MM.1S (cell line): ENCODE results near the gene SHKBP1.

Experiments used
- DNase-seq: peaks from one replicate; pipeline ENCODE4 v3.0.0-alpha.2; 2015
- H2AFZ ChIP-seq: fragments of 300-600 bp; sonication (generic); 2 replicates; pipeline ENCODE4 v1.6.0; 2016; ENCODE audit warnings: antibody characterized with exemption, low read length
- H3F3A ChIP-seq: fragments of 300-600 bp; sonication (generic); 2 replicates; pipeline ENCODE4 v1.6.1; 2016; ENCODE audit warnings: mild to moderate bottlenecking, antibody characterized with exemption, low read length, moderate library complexity, mixed read lengths; ENCODE audit not compliant: insufficient read depth
- H3K27ac ChIP-seq: fragments of 300-600 bp; sonication (generic); 2 replicates; pipeline ENCODE4 v1.5.1; 2016; ENCODE audit warnings: mild to moderate bottlenecking, low read length
- H3K27me3 ChIP-seq: fragments of 300-600 bp; sonication (generic); replicated peaks from 2 replicates; pipeline ENCODE4 v1.6.0; 2016; ENCODE audit warnings: low read length; ENCODE audit not compliant: insufficient read depth
- H3K36me3 ChIP-seq: fragments of 300-600 bp; sonication (generic); replicated peaks from 2 replicates; pipeline ENCODE4 v1.6.1; 2016; ENCODE audit warnings: mild to moderate bottlenecking, low read length, mixed read lengths; ENCODE audit not compliant: insufficient read depth
- H3K4me1 ChIP-seq: fragments of 300-600 bp; sonication (generic); 2 replicates; pipeline ENCODE4 v1.6.1; 2016; ENCODE audit warnings: low read length, mixed read lengths
- H3K4me2 ChIP-seq: fragments of 300-600 bp; sonication (generic); 2 replicates; pipeline ENCODE4 v1.6.0; 2016; ENCODE audit warnings: low read depth, low read length
- H3K4me3 ChIP-seq: fragments of 300-600 bp; sonication (generic); 2 replicates; pipeline ENCODE4 v1.5.1; 2016; ENCODE audit warnings: low read length, mixed read lengths
- H3K79me2 ChIP-seq: fragments of 300-600 bp; sonication (generic); 2 replicates; pipeline ENCODE4 v1.6.1; 2016; ENCODE audit warnings: mixed run types, low read length, mixed read lengths
- H3K9ac ChIP-seq: fragments of 300-600 bp; sonication (generic); 2 replicates; pipeline ENCODE4 v1.6.1; 2016; ENCODE audit warnings: low read length, mixed read lengths
- H3K9me2 ChIP-seq: fragments of 300-600 bp; sonication (generic); replicated peaks from 2 replicates; pipeline ENCODE4 v1.6.1; 2016; ENCODE audit warnings: mild to moderate bottlenecking, low read length, mixed read lengths; ENCODE audit not compliant: insufficient read depth
- H3K9me3 ChIP-seq: fragments of 300-600 bp; sonication (generic); replicated peaks from 2 replicates; pipeline ENCODE4 v1.6.1; 2016; ENCODE audit warnings: mild to moderate bottlenecking, low read length, mixed read lengths; ENCODE audit not compliant: insufficient read depth
- H4K20me1 ChIP-seq: fragments of 300-600 bp; sonication (generic); 2 replicates; pipeline ENCODE4 v1.6.1; 2016; ENCODE audit warnings: mild to moderate bottlenecking, low read length, moderate library complexity, mixed read lengths; ENCODE audit not compliant: insufficient read depth
- CTCF ChIP-seq: fragments of 300-600 bp; sonication (generic); IDR thresholded peaks from 2 replicates; pipeline ENCODE4 v1.5.1; 2016; ENCODE audit warnings: antibody characterized with exemption, low read length, mixed read lengths
- EZH2 ChIP-seq: fragments of 300-600 bp; sonication (generic); optimal IDR thresholded peaks from 2 replicates; pipeline ENCODE3; 2017; ENCODE audit warnings: low read depth, mild to moderate bottlenecking, antibody characterized with exemption, low read length, mixed read lengths
- EZH2phosphoT487 ChIP-seq: fragments of 300-600 bp; sonication (generic); IDR thresholded peaks from 2 replicates; pipeline ENCODE4 v1.6.1; 2018; ENCODE audit warnings: antibody characterized with exemption, low read length

The SHKBP1 gene

DNA sequence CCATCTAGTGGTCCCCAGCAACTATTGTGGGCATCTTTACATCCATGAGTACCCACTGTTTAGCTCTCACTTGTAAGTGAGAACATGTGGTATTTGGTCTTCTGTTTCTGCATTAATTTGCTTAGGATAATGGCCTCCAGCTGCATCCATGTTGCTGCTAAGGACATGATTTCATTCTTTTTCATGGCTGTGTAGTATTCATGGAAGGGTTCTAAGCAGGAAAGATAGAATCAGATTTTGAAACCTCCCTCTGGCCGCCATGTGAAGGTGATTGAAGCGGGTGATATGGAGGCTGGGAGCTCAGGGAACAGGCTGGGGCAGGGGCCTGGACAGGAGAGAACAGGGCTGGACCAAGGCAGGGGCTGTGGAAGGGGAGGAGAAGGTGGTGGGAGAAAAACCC lies 44.6 kb downstream of the SHKBP1 start:
- H3K27me3 ChIP-seq = no peaks in the 10 kb centered on the region
- no peak for TF ChIP-seq CTCF
- H3K27ac ChIP-seq = no peak overlapping the region
- no peak for DNase-seq
- H4K20me1 ChIP-seq = no peaks in the 10 kb centered on the region
- H3K4me1 ChIP-seq = no peaks in the 10 kb centered on the region
- no peaks in the 10 kb centered on the region for H3K79me2 ChIP-seq
- H3K9me3 ChIP-seq = no peaks in the 10 kb centered on the region
- H3K9ac ChIP-seq = no peak overlapping the region
- no peaks in the 10 kb centered on the region for H3K36me3 ChIP-seq
- H3F3A ChIP-seq = no peaks in the 10 kb centered on the region
- no peak overlapping the region for H3K4me2 ChIP-seq
- H3K9me2 ChIP-seq = no peaks in the 10 kb centered on the region
- H2AFZ ChIP-seq = no peak overlapping the region
- H3K4me3 ChIP-seq = no peak overlapping the region

GRCh38 chr19:40621966-40622772 lies 45.5 kb downstream of the SHKBP1 start:
- Histone ChIP-seq H3K36me3 (no peaks in the 10 kb centered on the region), H3K9me3 (no peaks in the 10 kb centered on the region)
- no peak for DNase-seq

DNA sequence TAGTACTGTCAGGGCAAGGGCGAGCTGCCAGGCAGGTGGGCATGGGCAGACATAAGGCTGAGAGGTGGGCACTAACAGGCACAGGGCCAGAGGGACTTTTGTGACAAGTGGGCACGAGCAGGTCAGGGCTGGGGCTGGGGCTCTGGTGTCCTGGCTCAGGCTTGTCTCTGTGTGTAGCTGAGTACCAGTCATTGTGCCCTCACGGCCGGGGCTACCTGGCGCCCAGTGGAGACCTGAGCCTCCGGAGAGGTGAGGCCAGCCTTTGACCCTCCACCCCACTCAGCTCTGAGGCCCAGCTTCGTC lies 46.1 kb downstream of the SHKBP1 start:
- no peak overlapping the region for H3K9ac ChIP-seq
- no peak for DNase-seq
- no peaks in the 10 kb centered on the region for H3F3A ChIP-seq
- H3K79me2 ChIP-seq = no peaks in the 10 kb centered on the region
- no peaks in the 10 kb centered on the region for H3K9me3 ChIP-seq
- H2AFZ ChIP-seq = no peak overlapping the region
- TF ChIP-seq EZH2 (no peak), EZH2phosphoT487 (no peak), CTCF (no peak)
- no peaks in the 10 kb centered on the region for H3K9me2 ChIP-seq
- H3K4me2 ChIP-seq = no peak overlapping the region
- no peak overlapping the region for H3K27ac ChIP-seq
- no peaks in the 10 kb centered on the region for H3K4me1 ChIP-seq
- H3K36me3 ChIP-seq = no peaks in the 10 kb centered on the region
- H4K20me1 ChIP-seq = no peaks in the 10 kb centered on the region
- H3K4me3 ChIP-seq = no peak overlapping the region
- H3K27me3 ChIP-seq = no peaks in the 10 kb centered on the region

More at GRCh38 chr19:40621966-40622772, 45.5 kb downstream of the SHKBP1 start:
- Histone ChIP-seq H3K79me2 (no peaks in the 10 kb centered on the region), H3K27ac (no peak overlapping the region), H4K20me1 (no peaks in the 10 kb centered on the region), H3K9me2 (no peaks in the 10 kb centered on the region), H2AFZ (no peak overlapping the region), H3K9ac (no peak overlapping the region), H3K4me3 (no peak overlapping the region), H3K4me1 (no peaks in the 10 kb centered on the region), H3K4me2 (no peak overlapping the region), H3K27me3 (no peaks in the 10 kb centered on the region), H3F3A (no peaks in the 10 kb centered on the region)
- TF ChIP-seq EZH2 = no peak
- TF ChIP-seq CTCF = no peak
- TF ChIP-seq EZH2phosphoT487 = no peak
